ENCODE results near the gene MATN1.

Gene MATN1

GRCh38 chr1:30757352-30758120 lies 34.2 kb upstream of the MATN1 start, which contains the start of gene LAPTM5:
TSS of gene LAPTM5 (minus strand) at chr1:30757774. CDS start at chr1:30757745, 29 bp downstream.
- DNase-seq, result peak; percentile 73

- DNase-seq, result peak; percentile 84
Observed at GRCh38 chr1:30756545-30757351, 33.4 kb upstream of the MATN1 start.

GRCh38 chr1:30756206-30756544 lies 32.8 kb upstream of the MATN1 start:
- no peak for DNase-seq

GRCh38 chr1:30755746-30756145 lies 32.4 kb upstream of the MATN1 start:
- DNase-seq, result no peak

GRCh38 chr1:30755334-30755733 lies 31.9 kb upstream of the MATN1 start:
- no peak for DNase-seq

- DNase-seq, result no peak
Observed at GRCh38 chr1:30754684-30755171, 31.3 kb upstream of the MATN1 start.

GRCh38 chr1:30753660-30754123 lies 30.3 kb upstream of the MATN1 start:
- DNase-seq, result peak; percentile 49

GRCh38 chr1:30753118-30753517 lies 29.7 kb upstream of the MATN1 start:
- DNase-seq, result no peak

GRCh38 chr1:30752651-30752908 lies 29.2 kb upstream of the MATN1 start:
- DNase-seq, result no peak

GRCh38 chr1:30751830-30752650 lies 28.7 kb upstream of the MATN1 start:
- no peak for DNase-seq

- DNase-seq, result no peak
Observed at GRCh38 chr1:30750731-30751291, 27.4 kb upstream of the MATN1 start.

- peak; percentile 78 for DNase-seq
Observed at GRCh38 chr1:30749691-30750583, 26.6 kb upstream of the MATN1 start.

GRCh38 chr1:30748699-30749401 lies 25.5 kb upstream of the MATN1 start:
- no peak for DNase-seq

GRCh38 chr1:30748098-30748698 lies 24.8 kb upstream of the MATN1 start:
- DNase-seq, result no peak

GRCh38 chr1:30747033-30748008 lies 23.9 kb upstream of the MATN1 start:
- DNase-seq, result no peak

- DNase-seq, result no peak
Observed at GRCh38 chr1:30746212-30747032, 23.0 kb upstream of the MATN1 start.

- no peak for DNase-seq
Observed at GRCh38 chr1:30745834-30746208, 22.4 kb upstream of the MATN1 start.

GRCh38 chr1:30745156-30745833 lies 21.9 kb upstream of the MATN1 start:
- no peak for DNase-seq

Data from CD4-positive, alpha-beta T cell treated with Interleukin-17A for 1 hour (primary cell).